OCI-LY3 (cell line): ENCODE measurements around the gene GLIS1.

Experiments used
- H2AFZ ChIP-seq: fragments of 200-600, 300-600 bp; shearing (Covaris generic); 2 replicates; pipeline ENCODE4 v1.6.0; 2014; ENCODE audit warnings: antibody characterized with exemption, low read depth, low read length
- H3K27ac ChIP-seq: fragments of 200-600, 300-600 bp; sonication (generic); 2 replicates; pipeline ENCODE4 v1.5.1; 2014; ENCODE audit warnings: mild to moderate bottlenecking, low read length, moderate library complexity, mixed read lengths
- H3K27me3 ChIP-seq: fragments of 200-600, 300-600 bp; sonication (generic); 2 replicates; pipeline ENCODE4 v1.6.1; 2014; ENCODE audit warnings: low read depth, low read length, mixed read lengths
- H3K36me3 ChIP-seq: fragments of 200-600, 300-600 bp; sonication (generic); replicated peaks from 2 replicates; pipeline ENCODE3; 2014; ENCODE audit warnings: low read depth, low read length, mixed read lengths
- H3K4me1 ChIP-seq: fragments of 300-600, 200-600 bp; sonication (generic); 2 replicates; pipeline ENCODE4 v1.6.1; 2014; ENCODE audit warnings: low read length, mixed read lengths
- H3K4me2 ChIP-seq: fragments of 200-600, 300-600 bp; sonication (generic); 2 replicates; pipeline ENCODE4 v1.6.1; 2014; ENCODE audit warnings: low read length, mixed read lengths
- H3K4me3 ChIP-seq: fragments of 300-600, 200-600 bp; sonication (generic); 2 replicates; pipeline ENCODE4 v1.5.1; 2014; ENCODE audit warnings: antibody characterized with exemption, mild to moderate bottlenecking, low read length, moderate library complexity
- H3K79me2 ChIP-seq: fragments of 300-600, 200-600 bp; shearing (Covaris generic); 2 replicates; pipeline ENCODE4 v1.6.1; 2014; ENCODE audit warnings: mild to moderate bottlenecking, low read length, mixed read lengths
- H3K9ac ChIP-seq: fragments of 300-600, 200-600 bp; shearing (Covaris generic); 2 replicates; pipeline ENCODE4 v1.6.0; 2014; ENCODE audit warnings: mild to moderate bottlenecking, low read length, moderate library complexity
- H3K9me3 ChIP-seq: fragments of 200-600, 300-600 bp; shearing (Covaris generic); 2 replicates; pipeline ENCODE4 v1.6.1; 2014; ENCODE audit warnings: low read length, mixed read lengths; ENCODE audit not compliant: insufficient read depth
- H4K20me1 ChIP-seq: fragments of 200-600, 300-600 bp; sonication (generic); 2 replicates; pipeline ENCODE4 v1.6.1; 2016; ENCODE audit warnings: low read length, mixed read lengths; ENCODE audit not compliant: insufficient read depth
- CTCF ChIP-seq: fragments of 200-600, 300-600 bp; sonication (generic); IDR thresholded peaks from 2 replicates; pipeline ENCODE4 v1.5.1; 2014; ENCODE audit warnings: antibody characterized with exemption, low read length, low read depth
- EZH2phosphoT487 ChIP-seq: fragments of 200-600 bp; shearing (Covaris generic); IDR thresholded peaks from 2 replicates; pipeline ENCODE4 v1.6.1; 2018; ENCODE audit warnings: antibody characterized with exemption, mixed run types, low read depth

GLIS1 gene

GRCh38 chr1:53511933-53512806 lies 226.8 kb downstream of the GLIS1 start:
- H3K4me2 ChIP-seq, result no peak overlapping the region

GRCh38 chr1:53511323-53511932 lies 227.5 kb downstream of the GLIS1 start:
- TF ChIP-seq CTCF, result no peak
- no peak for TF ChIP-seq EZH2phosphoT487
- Histone ChIP-seq H4K20me1 (no peaks in the 10 kb centered on the region), H3K27me3 (no peaks in the 10 kb centered on the region), H3K79me2 (no peaks in the 10 kb centered on the region), H3K27ac (no peak overlapping the region), H3K4me1 (no peaks in the 10 kb centered on the region), H3K4me2 (no peak overlapping the region), H3K4me3 (no peak overlapping the region), H3K36me3 (no peaks in the 10 kb centered on the region), H2AFZ (no peak overlapping the region), H3K9ac (no peak overlapping the region), H3K9me3 (no peaks in the 10 kb centered on the region)

More at GRCh38 chr1:53511933-53512806, 226.8 kb downstream of the GLIS1 start:
- H3K9me3 ChIP-seq, result no peaks in the 10 kb centered on the region
- TF ChIP-seq CTCF, result no peak
- no peak for TF ChIP-seq EZH2phosphoT487
- H3K4me1 ChIP-seq, result no peaks in the 10 kb centered on the region
- no peak overlapping the region for H3K9ac ChIP-seq
- no peaks in the 10 kb centered on the region for H3K36me3 ChIP-seq
- no peak overlapping the region for H2AFZ ChIP-seq
- H3K27ac ChIP-seq, result no peak overlapping the region
- no peak overlapping the region for H3K4me3 ChIP-seq
- no peaks in the 10 kb centered on the region for H4K20me1 ChIP-seq
- H3K79me2 ChIP-seq, result no peaks in the 10 kb centered on the region
- no peaks in the 10 kb centered on the region for H3K27me3 ChIP-seq

GRCh38 chr1:53510215-53510614 lies 228.7 kb downstream of the GLIS1 start:
- Histone ChIP-seq H3K9me3 (no peaks in the 10 kb centered on the region), H2AFZ (no peak overlapping the region), H4K20me1 (no peaks in the 10 kb centered on the region), H3K79me2 (no peaks in the 10 kb centered on the region), H3K4me1 (no peaks in the 10 kb centered on the region), H3K27ac (no peak overlapping the region), H3K9ac (no peak overlapping the region), H3K4me2 (no peak overlapping the region), H3K36me3 (no peaks in the 10 kb centered on the region), H3K27me3 (no peaks in the 10 kb centered on the region), H3K4me3 (no peak overlapping the region)
- TF ChIP-seq EZH2phosphoT487, result no peak
- no peak for TF ChIP-seq CTCF

- Histone ChIP-seq H3K4me2 (no peak overlapping the region), H3K9me3 (no peaks in the 10 kb centered on the region), H4K20me1 (no peaks in the 10 kb centered on the region), H3K36me3 (no peaks in the 10 kb centered on the region), H2AFZ (no peak overlapping the region), H3K79me2 (no peaks in the 10 kb centered on the region), H3K27ac (no peak overlapping the region), H3K4me1 (no peaks in the 10 kb centered on the region), H3K27me3 (no peaks in the 10 kb centered on the region), H3K9ac (no peak overlapping the region), H3K4me3 (no peak overlapping the region)
- TF ChIP-seq CTCF (no peak), EZH2phosphoT487 (no peak)
Measured at GRCh38 chr1:53509775-53510174, 229.2 kb downstream of the GLIS1 start.
